K562 (cell line): ENCODE data around the gene ZBTB25. TPM values are rescaled to one million over a fixed set of nuclear protein-coding genes. Genes with fewer than 3 reads are reported as not detected.

Experiments used
- ATAC-seq: fragments of 200-7000 bp; cut with Tn5 transposase; 3 replicates; pipeline ENCODE4 v1.9.1; 2020; ENCODE audit warnings: moderate library complexity
- BruUV-seq: library from RNA; stranded (reverse); fragments of 400-500 nt; replicated peaks from 2 replicates; lab custom pipeline; 2021; lab: Mats Ljungman, UMichigan
- CTCF ChIA-PET: fragments of 300-600 bp; formaldehyde crosslinking; extraction: SDS; loops from one replicate; lab custom pipeline; 2021; ENCODE audit warnings: low intra/inter-chr PET ratio; lab: Yijun Ruan, JAX
- POLR2A ChIA-PET: fragments of 300-600, 350-650 bp; sonication (Branson Sonifier 250); formaldehyde crosslinking; extraction: SDS; loops from one replicate; lab custom pipeline; 2021; ENCODE audit warnings: antibody characterized with exemption, inconsistent platforms; lab: Yijun Ruan, JAX
- DNase-seq, 4 experiments: peaks; one replicate each; pipeline versions ENCODE4 v3.0.0 to v3.0.0-alpha.2; 2011 to 2018; ENCODE audit warnings: low spot score in 3 of 4, mixed read lengths in 3 of 4; ENCODE audit errors: extremely low read depth in 1 of 4
- FAIRE-seq: peaks from 2 replicates; lab custom pipeline; 2011; peaks lifted over from hg19 to GRCh38; lab: Jason Lieb, UNC
- H2AFZ ChIP-seq: 2 replicates; pipeline ENCODE4 v1.6.0; 2011; ENCODE audit warnings: low read depth, low read length, control low read depth, inconsistent platforms
- H3K27ac ChIP-seq: fragments of 200-600 bp; 3 replicates; pipeline ENCODE4 v1.8.0; 2011; ENCODE audit warnings: low read depth, mild to moderate bottlenecking, control low read depth, inconsistent platforms, low read length, moderate library complexity, mixed read lengths; ENCODE audit errors: extremely low read depth
- H3K27me3 ChIP-seq, 2 experiments: fragments of 300-600 bp in 1 of 2; 2 replicates in 1 of 2; 3 replicates in 1 of 2; pipeline versions ENCODE4 v1.6.0 to v1.8.0; 2011; ENCODE audit warnings: inconsistent platforms in 2 of 2, low read length in 2 of 2, mild to moderate bottlenecking in 1 of 2, mixed read lengths in 1 of 2, moderate library complexity in 1 of 2; ENCODE audit not compliant: control insufficient read depth in 2 of 2, insufficient read depth in 2 of 2
- H3K36me3 ChIP-seq: fragments of 300-600 bp; 3 replicates; pipeline ENCODE4 v1.8.0; 2011; ENCODE audit warnings: mild to moderate bottlenecking, low read length, inconsistent platforms; ENCODE audit not compliant: control insufficient read depth, insufficient read depth
- H3K4me1 ChIP-seq, 2 experiments: fragments of 200-600 bp in 1 of 2; replicated peaks in 1 of 2; 2 replicates in 1 of 2; 3 replicates in 1 of 2; pipeline versions ENCODE4 v1.5.1 to v1.8.0; 2011; ENCODE audit warnings: inconsistent platforms in 2 of 2, low read length in 2 of 2, mild to moderate bottlenecking in 1 of 2, mixed read lengths in 1 of 2, moderate library complexity in 1 of 2; ENCODE audit not compliant: control insufficient read depth in 2 of 2, insufficient read depth in 2 of 2
- H3K4me2 ChIP-seq: 2 replicates; pipeline ENCODE4 v1.6.1; 2011; ENCODE audit warnings: low read length, control low read depth, inconsistent platforms, mixed read lengths; ENCODE audit not compliant: insufficient read depth
- H3K4me3 ChIP-seq: fragments of 200-600 bp; sonication (generic), shearing (Covaris generic); 2 replicates; pipeline ENCODE4 v1.5.1; 2016; ENCODE audit warnings: control low read depth, inconsistent platforms
- H3K79me2 ChIP-seq: fragments of 200-600 bp; 3 replicates; pipeline ENCODE4 v1.8.0; 2011; ENCODE audit warnings: low read length, inconsistent platforms; ENCODE audit not compliant: control insufficient read depth, insufficient read depth
- H3K9ac ChIP-seq, 2 experiments: 2 replicates each; pipeline versions ENCODE4 v1.6.0 to v1.6.1; 2011; ENCODE audit warnings: low read depth in 2 of 2, low read length in 2 of 2, control low read depth in 1 of 2, inconsistent platforms in 1 of 2, mild to moderate bottlenecking in 1 of 2, mixed read lengths in 1 of 2; ENCODE audit not compliant: insufficient read depth in 1 of 2
- H3K9me1 ChIP-seq: one replicate; pipeline ENCODE4 v1.6.0; 2011; ENCODE audit warnings: inconsistent platforms, mild to moderate bottlenecking, low read length, moderate library complexity; ENCODE audit not compliant: control insufficient read depth, insufficient read depth
- H3K9me3 ChIP-seq: replicated peaks from 2 replicates; pipeline ENCODE4 v1.5.1; 2011; ENCODE audit warnings: low read depth, low read length, inconsistent platforms; ENCODE audit not compliant: control insufficient read depth, insufficient read depth
- H4K20me1 ChIP-seq: replicated peaks from 2 replicates; pipeline ENCODE4 v1.6.1; 2011; ENCODE audit warnings: low read length, inconsistent platforms, mixed read lengths; ENCODE audit not compliant: control insufficient read depth, insufficient read depth
- BRCA1 ChIP-seq, 2 experiments: fragments of 450-650 bp in 1 of 2; sonication (generic) in 1 of 2; formaldehyde crosslinking in 1 of 2; IDR thresholded peaks; 2 replicates each; pipeline versions ENCODE4 v1.5.0 to v1.6.1; 2017 to 2020; ENCODE audit warnings: mild to moderate bottlenecking in 1 of 2, missing genetic modification reagents in 1 of 2
- E2F1 ChIP-seq: sonication (generic); formaldehyde crosslinking; IDR thresholded peaks from 2 replicates; pipeline ENCODE4 v1.8.1; 2023; ENCODE audit warnings: mild to moderate bottlenecking, missing genetic modification reagents, moderate library complexity
- ETV1 ChIP-seq: fragments of 450-650 bp; conservative IDR thresholded peaks from 2 replicates; pipeline ENCODE4 v1.6.1; 2016; ENCODE audit warnings: missing genetic modification characterization, control low read depth, low read depth, missing compliant biosample characterization
- HCFC1 ChIP-seq: IDR thresholded peaks from 2 replicates; pipeline ENCODE4 v1.6.1; 2012; ENCODE audit warnings: low read depth, low read length, improper control_type of control experiment
- MYBL2 ChIP-seq, 2 experiments: fragments of 450-650 bp in 1 of 2; sonication (generic) in 1 of 2; formaldehyde crosslinking in 1 of 2; IDR thresholded peaks; 2 replicates each; pipeline versions ENCODE4 v1.6.1 to v1.8.1; 2017 to 2022; ENCODE audit warnings: borderline replicate concordance in 1 of 2, inconsistent platforms in 1 of 2, low read depth in 1 of 2, mild to moderate bottlenecking in 1 of 2, missing genetic modification reagents in 1 of 2, moderate library complexity in 1 of 2
- NCOA2 ChIP-seq, 2 experiments: fragments of 450-650 bp; IDR thresholded peaks; 2 replicates each; pipeline ENCODE4 v1.6.1; 2018; ENCODE audit warnings: mild to moderate bottlenecking in 2 of 2, moderate library complexity in 1 of 2; ENCODE audit not compliant: partially characterized antibody in 2 of 2
- POLR2AphosphoS2 ChIP-seq: IDR thresholded peaks from 2 replicates; pipeline ENCODE4 v1.6.1; 2012; ENCODE audit warnings: low read length, improper control_type of control experiment
- SUPT5H ChIP-seq: fragments of 450-650 bp; IDR thresholded peaks from 2 replicates; pipeline ENCODE4 v1.6.1; 2016
- TRIM24 ChIP-seq, 2 experiments: fragments of 450-650 bp; IDR thresholded peaks; 2 replicates each; pipeline ENCODE4 v1.6.1; 2016
- ZNF146 ChIP-seq: IDR thresholded peaks from one replicate; pipeline ENCODE4 v1.6.1; 2018; ENCODE audit warnings: missing compliant biosample characterization; ENCODE audit not compliant: unreplicated experiment
- ZNF551 ChIP-seq: fragments of 250-450 bp; sonication (Bioruptor Pico); IDR thresholded peaks from 2 replicates; pipeline ENCODE4 v1.5.0; 2021; ENCODE audit warnings: mild to moderate bottlenecking, moderate library complexity
- ZNF561 ChIP-seq: fragments of 450-650 bp; formaldehyde crosslinking; conservative IDR thresholded peaks from 2 replicates; pipeline ENCODE4 v1.4.0; 2020; ENCODE audit warnings: mild to moderate bottlenecking, moderate library complexity
- ZNF589 ChIP-seq: fragments of 200-800 bp; sonication (Bioruptor generic); IDR thresholded peaks from 2 replicates; pipeline ENCODE4 v1.6.1; 2016; ENCODE audit warnings: low read depth, missing genetic modification characterization, missing compliant biosample characterization
- ZNF695 ChIP-seq: fragments of 450-650 bp; formaldehyde crosslinking; IDR thresholded peaks from 2 replicates; pipeline ENCODE4 v1.4.0; 2020; ENCODE audit warnings: mild to moderate bottlenecking, moderate library complexity
- WGBS: fragments of 100-300 bp; shearing (Covaris generic); methylation state at CpG from one replicate; pipeline ENCODE4 v1.1.6; 2016; ENCODE audit warnings: low coverage, mixed read lengths; ENCODE audit not compliant: insufficient coverage; ENCODE audit errors: missing lambda C conversion rate; 5-methylcytosine and 5-hydroxymethylcytosine counted together
- in situ Hi-C: fragments of 300-500 bp; cut with MboI; formaldehyde crosslinking; loops from 4 replicates; pipeline ENCODE4 v1.15.0; 2018; ENCODE audit warnings: inconsistent platforms, mixed read lengths
- intact Hi-C: fragments of 100-400 bp; cut with micrococcal nuclease; formaldehyde crosslinking; loops from 2 replicates; pipeline ENCODE4 v1.14.2; 2022
- polyA plus RNA-seq, 8 experiments: library from polyadenylated mRNA; depleted of rRNA in 4 of 8; stranded (reverse) in 5 of 8; unstranded in 3 of 8; fragments of >200 nt; fragmentation: Nextera tagmentation in 2 of 8; fragmentation: Illumina TruSeq in 1 of 8; extraction: Ambion mirVana in 2 of 8; extraction: Trizol in 1 of 8; gene quantifications; 2 replicates each; pipeline versions ENCODE4 v1.2.1 to v1.2.3, GENCODE V29; 2011 to 2014; ENCODE audit warnings: inconsistent platforms in 1 of 8, missing spikeins in 1 of 8
- total RNA-seq, 7 experiments: library from RNA; depleted of rRNA in 6 of 7; stranded (reverse); fragments of >200 nt in 6 of 7; fragmentation: Illumina TruSeq in 2 of 7; extraction: Trizol in 2 of 7; gene quantifications; 2 replicates each; pipeline versions ENCODE4 v1.2.1 to v1.2.3, GENCODE V29; 2011 to 2021; ENCODE audit warnings: low replicate concordance in 1 of 7

The ZBTB25 gene
- total and polyA plus RNA-seq, 9 of the 15 experiments (the other 6 are each of a cell fraction or from before 2014, with no cell fraction given): 0.61 to 3.9 (median 2.3) TPM

DNA sequence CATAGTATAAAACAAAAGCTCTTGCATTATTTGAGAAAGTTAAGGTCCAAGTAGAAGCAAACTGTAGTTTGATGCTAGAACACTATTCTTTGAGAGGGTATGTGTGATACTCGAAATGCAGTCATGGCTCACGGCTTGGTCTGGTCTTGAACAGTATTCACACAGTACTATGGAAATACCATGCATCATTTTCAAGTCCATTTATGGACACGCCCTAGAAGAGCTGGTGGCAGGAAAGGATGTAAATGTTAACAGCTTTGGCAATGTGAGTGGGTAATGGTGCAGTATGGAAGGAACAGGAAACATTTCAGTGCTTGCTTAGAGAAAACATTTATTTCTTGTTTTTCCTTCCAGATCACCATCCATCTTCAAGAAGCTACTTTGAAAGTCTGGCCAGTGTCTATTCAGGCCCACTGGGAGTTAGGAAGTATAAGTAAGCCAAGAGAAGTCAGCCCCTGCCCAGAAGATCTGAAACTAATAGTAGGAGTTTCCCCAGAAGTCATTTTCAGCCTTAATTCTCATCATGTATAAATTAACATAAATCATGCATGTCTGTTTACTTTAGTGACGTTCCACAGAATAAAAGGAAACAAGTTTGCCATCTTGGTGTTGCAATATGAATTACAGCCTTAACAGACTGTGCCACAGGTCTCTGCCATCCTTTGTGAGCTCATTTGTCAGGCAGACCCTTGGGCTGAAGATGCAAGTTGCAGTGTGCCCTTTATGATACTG is 44.1 kb downstream of the ZBTB25 start:
- Histone ChIP-seq H3K27me3 (no peaks in the 10 kb centered on the region), H3K4me1 (peaks cover 0 to 1% of the 10 kb centered on the region in 2 experiments; a peak in 2 of 5 replicates), H3K9me1 (no peaks in the 10 kb centered on the region), H3K9ac (no peak overlapping the region), H2AFZ (no peak overlapping the region), H3K27ac (no peak overlapping the region), H4K20me1 (no peaks in the 10 kb centered on the region; the same call in 1 of the 2 replicates), H3K9me3 (no peaks in the 10 kb centered on the region), H3K4me2 (no peak overlapping the region), H3K36me3 (peaks cover 57% of the 10 kb centered on the region), H3K79me2 (no peaks in the 10 kb centered on the region), H3K4me3 (no peak overlapping the region)
- 86% methylated on average over 3 of the region's 4 CpGs for WGBS
- intact Hi-C loops: no loop called here
- ATAC-seq: no peak
- BruUV-seq: TSS peak; percentile 13
- TF ChIP-seq HCFC1: no peak
- TF ChIP-seq POLR2AphosphoS2: no peak
- TF ChIP-seq BRCA1 (IDR thresholded peaks at IDR 0.05): no peak
- no peak for TF ChIP-seq BRCA1 (CRISPR knock-in tag; IDR thresholded peaks at IDR 0.05)
- no peak for TF ChIP-seq TRIM24 (IDR thresholded peaks at IDR 0.05)
- no peak for TF ChIP-seq ZNF551 (CRISPR knock-in tag)
- TF ChIP-seq E2F1: no peak
- TF ChIP-seq ZNF589 (CRISPR knock-in tag): no peak
- TF ChIP-seq ZNF695 (CRISPR knock-in tag): no peak
- TF ChIP-seq ZNF146: no peak
- TF ChIP-seq MYBL2 (IDR thresholded peaks at IDR 0.05; ENCODE audit: low read depth): no peak
- TF ChIP-seq MYBL2 (CRISPR knock-in tag; IDR thresholded peaks at IDR 0.05; ENCODE audit: borderline replicate concordance): no peak
- no peak for TF ChIP-seq ZNF561 (CRISPR knock-in tag)
- no peak for TF ChIP-seq ETV1 (tag)
- TF ChIP-seq SUPT5H: no peak
- TF ChIP-seq NCOA2 (IDR thresholded peaks at IDR 0.05; ENCODE audit: partially characterized antibody in 2 of 2): no peak
- no peak for DNase-seq
- POLR2A ChIA-PET: no interaction called here
- in situ Hi-C loops: loop anchor here (10.0 kb wide), 1 partner anchor 115 kb away; no protein-coding TSS in a partner anchor
- CTCF ChIA-PET: no interaction called here
- FAIRE-seq: no peak
